Kidney (tissue), 14 donors: ENCODE data around the gene NBAS. TPM values are rescaled to one million over a fixed set of nuclear protein-coding genes. Genes with fewer than 3 reads are reported as not detected.
"Not testable (repeated sequence)": the region's sequence is repeated elsewhere in the genome, so short reads cannot be mapped to it uniquely, and the experiment has no call there.

ENCODE experiments used
- DNase-seq, 5 donors: peaks; one replicate each; pipeline ENCODE4 v3.0.0-alpha.2; 2013 to 2020
- FAIRE-seq: peaks from 2 replicates; lab custom pipeline; 2012; peaks lifted over from hg19 to GRCh38; lab: Jason Lieb, UNC
- H3K27ac ChIP-seq, 2 donors: one replicate each; pipeline ENCODE4 v1.7.0; 2013; ENCODE audit warnings: low read depth in 2 of 2, low read length in 2 of 2, inconsistent platforms in 1 of 2
- H3K27me3 ChIP-seq: one replicate; pipeline ENCODE4 v1.7.1; 2013; ENCODE audit warnings: low read length, inconsistent platforms; ENCODE audit not compliant: control insufficient read depth, insufficient read depth
- H3K36me3 ChIP-seq, 3 donors: one replicate each; pipeline versions ENCODE4 v1.7.0 to v1.7.1; 2013; ENCODE audit warnings: low read length in 3 of 3, control low read depth in 1 of 3, inconsistent platforms in 1 of 3; ENCODE audit not compliant: insufficient read depth in 3 of 3, control insufficient read depth in 2 of 3
- H3K4me1 ChIP-seq, 3 donors: one replicate each; pipeline versions ENCODE4 v1.7.0 to v1.7.1; 2013; ENCODE audit warnings: low read length in 3 of 3, inconsistent platforms in 1 of 3, low read depth in 1 of 3; ENCODE audit not compliant: control insufficient read depth in 2 of 3, insufficient read depth in 2 of 3
- H3K4me3 ChIP-seq, 3 donors: one replicate each; pipeline versions ENCODE4 v1.7.0 to v1.8.1; 2013; ENCODE audit warnings: low read length in 3 of 3, control low read depth in 1 of 3, inconsistent platforms in 1 of 3
- H3K9ac ChIP-seq, 3 donors: one replicate each; pipeline versions ENCODE4 v1.7.0 to v1.7.1; 2013; ENCODE audit warnings: low read length in 3 of 3, control low read depth in 1 of 3, inconsistent platforms in 1 of 3
- H3K9me3 ChIP-seq, 3 donors: one replicate each; pipeline versions ENCODE4 v1.7.0 to v1.7.1; 2013; ENCODE audit warnings: low read length in 3 of 3, control low read depth in 1 of 3, inconsistent platforms in 1 of 3; ENCODE audit not compliant: control insufficient read depth in 2 of 3, insufficient read depth in 1 of 3
- CTCF ChIP-seq: IDR thresholded peaks from 3 replicates; pipeline ENCODE4 v1.5.1; 2012; ENCODE audit warnings: mild to moderate bottlenecking, moderate library complexity, borderline replicate concordance; ENCODE audit not compliant: insufficient read depth; ENCODE audit errors: extremely low read depth
- intact Hi-C: fragments of 100-400 bp; cut with DNase I; formaldehyde crosslinking; loops from one replicate; pipeline ENCODE4 v1.11.1; 2022
- polyA plus RNA-seq: library from polyadenylated mRNA; stranded (reverse); fragments of 350-450 nt; fragmentation: Illumina TruSeq; extraction: RNeasy Lipid Tissue Mini Kit (QIAGEN cat#74804); gene quantifications from one replicate; pipeline ENCODE4 v1.2.3, GENCODE V29; 2014; ENCODE audit warnings: low read depth, low replicate concordance; ENCODE audit not compliant: insufficient read depth
- total RNA-seq: library from RNA; stranded (reverse); fragmentation: NEBNext Ultra II Directional; extraction: Animal tissue kit (Norgen Biotek cat#: 25700); gene quantifications from one replicate; pipeline ENCODE4 v1.2.1, GENCODE V29; 2021
- donor health status: control.
- donor health status: control.
- donor health status: control.
- donor health status: control.
- donor health status: control.
- donor health status: DM: yes; HTN: yes; CAD: no.
- donor health status: Normal renal cell carcinoma (clear cell type).

Gene NBAS
- total and polyA plus RNA-seq, 2 donors from 2014 or later, result 40.8 to 44.2 TPM

- H3K27me3 ChIP-seq, result no peaks in the 10 kb centered on the region
- TF ChIP-seq CTCF, result no peak
- intact Hi-C loops, result no loop called here
Observed at GRCh38 chr2:15408759-15409158, 152.4 kb downstream of the NBAS start.

DNA sequence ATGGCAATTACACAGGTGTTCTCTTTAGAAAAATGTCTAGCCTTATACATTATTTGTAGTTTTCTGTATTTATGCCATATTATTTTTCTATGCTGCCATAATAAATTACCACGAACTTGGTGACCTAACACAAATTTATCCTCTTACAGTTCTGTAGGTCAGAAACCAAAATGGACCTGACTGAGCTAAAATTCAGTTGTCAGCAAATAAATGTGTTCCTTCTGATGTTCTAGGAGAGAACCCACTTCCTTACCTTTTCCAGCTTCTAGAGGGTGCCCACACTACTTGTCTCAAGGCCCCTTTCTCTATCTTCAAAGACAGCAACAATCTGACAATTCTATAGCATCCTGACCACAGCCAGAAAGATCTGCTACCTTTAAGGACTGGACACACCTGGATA is 153.5 kb downstream of the NBAS start:
- no peak for TF ChIP-seq CTCF
- no peaks in the 10 kb centered on the region for H3K27me3 ChIP-seq
- peaks cover 0 to 3% (median 0%) of the 10 kb centered on the region in 3 donors for H3K36me3 ChIP-seq
- H3K9ac ChIP-seq, result no peak overlapping the region
- H3K4me3 ChIP-seq, result no peak overlapping the region
- no peaks in the 10 kb centered on the region for H3K9me3 ChIP-seq
- no peak overlapping the region for H3K27ac ChIP-seq
- no peak for DNase-seq
- intact Hi-C loops, result no loop called here
- no peaks in the 10 kb centered on the region for H3K4me1 ChIP-seq
- no peak for FAIRE-seq

More at GRCh38 chr2:15408759-15409158, 152.4 kb downstream of the NBAS start:
- FAIRE-seq, result no peak
- no peaks in the 10 kb centered on the region for H3K9me3 ChIP-seq
- no peak overlapping the region for H3K4me3 ChIP-seq
- no peak for DNase-seq
- peaks cover 0 to 3% (median 0%) of the 10 kb centered on the region in 3 donors for H3K36me3 ChIP-seq
- no peak overlapping the region for H3K9ac ChIP-seq
- H3K27ac ChIP-seq, result no peak overlapping the region
- H3K4me1 ChIP-seq, result no peaks in the 10 kb centered on the region

DNA sequence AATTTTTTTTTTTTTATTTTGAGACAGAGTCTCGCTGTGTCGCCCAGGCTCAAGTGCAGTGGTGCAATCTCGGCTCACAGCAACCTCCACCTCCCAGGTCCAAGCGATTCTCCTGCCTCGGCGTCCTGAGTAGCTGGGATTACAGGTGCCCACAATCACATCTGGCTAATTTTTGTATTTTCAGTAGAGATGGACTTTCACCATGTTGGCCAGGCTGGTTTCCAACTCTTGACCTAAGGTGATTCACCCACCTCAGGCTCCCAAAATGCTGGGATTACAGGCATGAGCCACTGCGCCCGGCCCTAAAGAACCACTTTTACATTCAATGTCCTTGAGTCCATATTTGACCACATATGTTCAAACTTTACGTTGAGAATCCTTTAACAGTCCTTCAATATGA is 156.6 kb downstream of the NBAS start:
- H3K9ac ChIP-seq, H3K27ac ChIP-seq, H3K27me3 ChIP-seq, H3K36me3 ChIP-seq, intact Hi-C loops, H3K4me1 ChIP-seq, H3K9me3 ChIP-seq, DNase-seq, FAIRE-seq, H3K4me3 ChIP-seq: not testable (repeated sequence)

DNA sequence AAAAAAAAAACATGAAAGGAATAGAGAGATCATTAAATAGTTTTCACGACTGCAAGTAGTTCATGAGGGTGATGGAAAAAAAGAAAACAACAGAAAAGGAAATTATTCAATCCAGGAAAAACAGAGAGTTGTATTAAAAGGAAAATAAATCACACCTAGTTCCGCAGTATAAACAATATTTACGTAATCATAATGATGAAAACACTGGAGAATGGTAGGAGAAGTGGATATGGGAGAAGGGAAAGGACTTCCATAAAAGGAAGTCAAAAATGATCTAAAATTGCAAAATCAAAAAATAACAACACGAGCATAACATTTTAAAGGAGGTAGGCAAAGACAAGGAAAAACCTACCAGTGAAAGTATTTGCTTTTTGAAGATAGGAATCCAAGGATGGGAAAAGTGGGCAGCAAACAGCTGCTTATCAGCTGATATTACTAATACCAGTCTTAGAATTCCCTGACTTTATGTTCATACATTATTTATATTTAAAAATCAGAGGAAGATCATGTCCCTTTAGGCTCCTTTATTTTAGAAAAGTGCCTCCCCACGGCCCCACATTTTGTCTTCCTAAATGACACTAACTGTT is 160.8 kb downstream of the NBAS start:
- no peaks in the 10 kb centered on the region for H3K36me3 ChIP-seq
- no peak for TF ChIP-seq CTCF
- no peaks in the 10 kb centered on the region for H3K27me3 ChIP-seq
- no peak for FAIRE-seq
- intact Hi-C loops, result no loop called here
- no peak overlapping the region for H3K27ac ChIP-seq
- no peak for DNase-seq
- no peaks in the 10 kb centered on the region for H3K4me1 ChIP-seq
- H3K9me3 ChIP-seq, result peaks cover 0 to 1% (median 0%) of the 10 kb centered on the region in 3 donors
- no peak overlapping the region for H3K9ac ChIP-seq
- no peak overlapping the region for H3K4me3 ChIP-seq
